ENCODE data around the gene PRKCZ.

GRCh38 chr1:2018217-2019171 lies 31.7 kb upstream of the PRKCZ start:
- TF ChIP-seq CTCF (conservative IDR thresholded peaks at IDR 0.05; ENCODE audit: low read depth, low read length) (no peak), EZH2 (IDR thresholded peaks at IDR 0.05; ENCODE audit: borderline replicate concordance, low read depth, low read length, poor library complexity, severe bottlenecking) (no peak)
